SU-DHL-6 (cell line): ENCODE measurements around the gene IL1R2.

Experiments
- H2AFZ ChIP-seq: fragments of 200-600 bp; sonication (generic); 2 replicates; pipeline ENCODE4 v1.6.1; 2014; ENCODE audit warnings: low read depth, mild to moderate bottlenecking, moderate library complexity, mixed read lengths, antibody characterized with exemption, low read length; ENCODE audit not compliant: severe bottlenecking
- H3F3A ChIP-seq: fragments of 200-600 bp; shearing (Covaris generic); 2 replicates; pipeline ENCODE4 v1.6.0; 2016; ENCODE audit warnings: antibody characterized with exemption, mild to moderate bottlenecking; ENCODE audit not compliant: insufficient read depth
- H3K27ac ChIP-seq: fragments of 200-600 bp; sonication (generic); 2 replicates; pipeline ENCODE4 v1.5.1; 2016; ENCODE audit warnings: low read depth, mild to moderate bottlenecking, low read length, moderate library complexity, mixed read lengths
- H3K27me3 ChIP-seq: fragments of 200-600 bp; sonication (generic), shearing (Covaris generic); 2 replicates; pipeline ENCODE4 v1.6.0; 2014; ENCODE audit warnings: mild to moderate bottlenecking, low read length
- H3K36me3 ChIP-seq: fragments of 200-600 bp; sonication (generic); 2 replicates; pipeline ENCODE4 v1.6.1; 2014; ENCODE audit warnings: mild to moderate bottlenecking, low read length, mixed read lengths
- H3K4me2 ChIP-seq: fragments of 300-600, 200-600 bp; shearing (Covaris generic), sonication (generic); 2 replicates; pipeline ENCODE4 v1.6.0; 2014; ENCODE audit warnings: low read length, low read depth, mild to moderate bottlenecking; ENCODE audit not compliant: poor library complexity, severe bottlenecking
- H3K4me3 ChIP-seq: fragments of 200-600 bp; sonication (generic); 2 replicates; pipeline ENCODE4 v1.5.1; 2014; ENCODE audit warnings: antibody characterized with exemption, low read length, mild to moderate bottlenecking, mixed read lengths; ENCODE audit not compliant: insufficient read depth, poor library complexity, severe bottlenecking
- H3K79me2 ChIP-seq: fragments of 200-600 bp; sonication (generic); 2 replicates; pipeline ENCODE4 v1.6.1; 2014; ENCODE audit warnings: mild to moderate bottlenecking, low read length, moderate library complexity; ENCODE audit not compliant: insufficient read depth
- H3K9ac ChIP-seq: fragments of 200-600 bp; sonication (generic); 2 replicates; pipeline ENCODE4 v1.7.0; 2014; ENCODE audit warnings: mild to moderate bottlenecking, low read length
- H3K9me2 ChIP-seq: fragments of 200-600 bp; sonication (generic); replicated peaks from 2 replicates; pipeline ENCODE4 v1.6.1; 2014; ENCODE audit warnings: low read length; ENCODE audit not compliant: insufficient read depth
- H3K9me3 ChIP-seq: fragments of 200-600 bp; sonication (generic); 2 replicates; pipeline ENCODE4 v1.6.1; 2014; ENCODE audit warnings: low read length, mixed read lengths; ENCODE audit not compliant: insufficient read depth
- H4K20me1 ChIP-seq: fragments of 200-600 bp; sonication (generic); 2 replicates; pipeline ENCODE4 v1.6.1; 2014; ENCODE audit warnings: low read depth, mild to moderate bottlenecking, antibody characterized with exemption, low read length, moderate library complexity, mixed read lengths
- CTCF ChIP-seq: fragments of 200-600 bp; sonication (generic); IDR thresholded peaks from one replicate; pipeline ENCODE4 v1.5.1; 2017; ENCODE audit warnings: antibody characterized with exemption, mild to moderate bottlenecking, low read length, moderate library complexity; ENCODE audit not compliant: insufficient read depth, poor library complexity, severe bottlenecking
- EZH2phosphoT487 ChIP-seq: fragments of 200-600 bp; sonication (generic), shearing (Covaris generic); conservative IDR thresholded peaks from 2 replicates; pipeline ENCODE4 v1.6.1; 2018; ENCODE audit warnings: mild to moderate bottlenecking, antibody characterized with exemption, low read length, moderate library complexity, mixed read lengths

The IL1R2 gene

GRCh38 chr2:102015399-102015798 lies 23.6 kb downstream of the IL1R2 start:
- no peaks in the 10 kb centered on the region for H3K27me3 ChIP-seq
- no peaks in the 10 kb centered on the region for H3F3A ChIP-seq
- H3K4me2 ChIP-seq: no peak overlapping the region
- H3K9me2 ChIP-seq: no peaks in the 10 kb centered on the region
- no peak for TF ChIP-seq CTCF
- no peak for TF ChIP-seq EZH2phosphoT487
- H2AFZ ChIP-seq: no peak overlapping the region
- no peak overlapping the region for H3K9ac ChIP-seq
- no peak overlapping the region for H3K4me3 ChIP-seq
- H3K36me3 ChIP-seq: no peaks in the 10 kb centered on the region
- no peaks in the 10 kb centered on the region for H3K9me3 ChIP-seq
- no peaks in the 10 kb centered on the region for H4K20me1 ChIP-seq
- no peaks in the 10 kb centered on the region for H3K79me2 ChIP-seq
- no peak overlapping the region for H3K27ac ChIP-seq

DNA sequence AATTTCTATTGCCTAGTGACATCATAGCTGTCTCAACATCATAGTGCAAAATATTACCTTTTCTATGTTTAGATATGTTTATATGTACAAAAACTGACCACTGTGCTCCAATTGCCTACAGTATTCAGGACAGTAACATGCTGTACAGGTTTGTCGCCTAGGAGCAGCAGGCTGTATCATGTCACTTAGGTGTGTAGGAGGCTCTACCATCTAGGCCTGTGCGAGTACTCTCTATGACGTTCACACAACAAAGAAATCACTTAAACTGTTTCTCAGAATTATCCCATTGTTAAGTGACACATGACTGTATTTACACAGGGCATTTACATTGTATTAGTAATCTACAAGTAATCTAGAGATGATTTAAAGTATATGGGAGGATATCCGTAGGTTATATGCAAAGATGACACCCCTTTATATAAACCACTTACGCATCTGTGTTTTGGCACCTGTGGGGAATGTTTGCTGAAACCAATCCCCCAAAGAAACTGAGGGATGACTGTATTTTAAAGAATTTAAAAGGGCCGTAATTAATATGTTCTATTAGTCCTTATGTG lies 24.7 kb downstream of the IL1R2 start:
- Histone ChIP-seq H2AFZ (no peak overlapping the region), H3K9ac (no peak overlapping the region), H3K4me2 (no peak overlapping the region), H3K9me2 (no peaks in the 10 kb centered on the region), H3K4me3 (no peak overlapping the region), H3F3A (no peaks in the 10 kb centered on the region), H3K27ac (no peak overlapping the region), H3K27me3 (no peaks in the 10 kb centered on the region), H4K20me1 (no peaks in the 10 kb centered on the region), H3K79me2 (no peaks in the 10 kb centered on the region), H3K9me3 (no peaks in the 10 kb centered on the region), H3K36me3 (no peaks in the 10 kb centered on the region)
- TF ChIP-seq CTCF: no peak
- no peak for TF ChIP-seq EZH2phosphoT487

DNA sequence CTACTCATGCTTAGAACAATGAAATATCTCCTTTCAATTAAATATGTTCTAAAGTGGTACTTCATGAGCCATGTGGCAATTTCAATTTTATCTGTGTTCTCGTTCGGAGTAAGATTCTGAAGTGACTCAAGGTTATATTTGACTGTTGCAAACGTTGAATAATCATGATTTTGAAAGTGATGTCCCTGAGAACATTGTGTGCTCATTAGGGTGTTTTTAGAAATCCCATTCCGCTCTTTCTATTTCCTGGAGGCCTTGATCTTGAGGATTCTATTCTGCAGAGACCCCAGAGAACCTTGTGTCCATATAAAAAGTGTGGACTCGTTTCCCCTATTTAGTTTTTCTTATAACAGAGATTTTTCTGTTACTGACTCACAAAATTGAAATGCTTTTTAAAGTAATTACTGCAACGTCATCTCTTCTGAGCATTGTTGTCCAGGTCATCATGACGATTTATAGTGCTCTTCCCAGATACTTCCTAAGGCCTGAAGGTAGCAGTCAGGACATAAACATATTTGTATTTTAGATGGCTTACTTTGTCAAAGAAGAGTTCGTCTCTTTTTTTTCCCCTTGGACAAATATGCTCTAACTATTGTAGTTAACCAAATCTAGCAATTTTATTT lies 27.2 kb downstream of the IL1R2 start:
- H3K27ac ChIP-seq: no peak overlapping the region
- no peaks in the 10 kb centered on the region for H3K36me3 ChIP-seq
- H3K79me2 ChIP-seq: no peaks in the 10 kb centered on the region
- no peaks in the 10 kb centered on the region for H3K27me3 ChIP-seq
- no peak overlapping the region for H3K4me3 ChIP-seq
- H4K20me1 ChIP-seq: no peaks in the 10 kb centered on the region
- no peak overlapping the region for H2AFZ ChIP-seq
- no peaks in the 10 kb centered on the region for H3K9me3 ChIP-seq
- no peak overlapping the region for H3K4me2 ChIP-seq
- H3K9me2 ChIP-seq: no peaks in the 10 kb centered on the region
- TF ChIP-seq CTCF: no peak
- TF ChIP-seq EZH2phosphoT487: no peak
- no peak overlapping the region for H3K9ac ChIP-seq
- no peaks in the 10 kb centered on the region for H3F3A ChIP-seq
